Measurements from ENCODE around the gene C10orf95. TPM values are rescaled to one million over a fixed set of nuclear protein-coding genes. Genes with fewer than 3 reads are reported as not detected.

C10orf95 gene
- total and polyA plus RNA-seq, 2 experiments from 2014 or later, result 0.69 to 1.1 TPM

DNA sequence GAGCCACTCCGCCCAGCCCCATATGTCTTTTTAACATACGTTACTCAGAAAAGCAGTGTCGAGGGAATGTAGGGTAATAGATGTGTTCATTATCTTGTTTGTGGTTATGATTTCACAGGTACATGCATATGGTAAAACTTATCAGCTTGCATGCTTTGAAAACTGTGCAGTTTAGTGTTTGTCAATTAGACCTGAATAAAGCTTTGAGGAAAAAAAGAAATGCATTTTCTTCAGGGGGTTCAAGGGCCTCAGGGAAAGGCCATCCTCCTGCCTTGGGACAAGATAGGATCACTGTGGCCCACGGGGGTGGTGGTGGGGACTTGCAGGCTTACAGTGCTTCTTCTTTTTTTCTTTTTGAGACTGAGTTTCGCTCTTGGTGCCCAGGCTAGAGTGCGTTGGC lies 16.0 kb upstream of the C10orf95 start:
- Histone ChIP-seq H3K27me3 (ENCODE audit: insufficient read depth) (peaks cover 1% of the 10 kb centered on the region; the same call in 1 of the 2 replicates), H3K4me1 (ENCODE audit: insufficient read depth) (peaks cover 16% of the 10 kb centered on the region), H3F3A (replicated peaks; ENCODE audit: low read depth) (0 out of 2 replicates have a peak, but pooled peaks cover 8% of the 10 kb centered on the region), H3K4me3 (no peak overlapping the region), H4K20me1 (replicated peaks; ENCODE audit: insufficient read depth) (no peaks in the 10 kb centered on the region; the same call in 1 of the 2 replicates), H3K36me3 (ENCODE audit: insufficient read depth) (no peaks in the 10 kb centered on the region), H3K9me2 (ENCODE audit: insufficient read depth) (no peaks in the 10 kb centered on the region), H3K4me2 (no peak overlapping the region), H2AFZ (no peak overlapping the region), H3K79me2 (replicated peaks; ENCODE audit: insufficient read depth) (peaks cover 18% of the 10 kb centered on the region; the same call in 1 of the 2 replicates), H3K27ac (ENCODE audit: low read depth) (no peak overlapping the region)
- TF ChIP-seq, protein P1, sequence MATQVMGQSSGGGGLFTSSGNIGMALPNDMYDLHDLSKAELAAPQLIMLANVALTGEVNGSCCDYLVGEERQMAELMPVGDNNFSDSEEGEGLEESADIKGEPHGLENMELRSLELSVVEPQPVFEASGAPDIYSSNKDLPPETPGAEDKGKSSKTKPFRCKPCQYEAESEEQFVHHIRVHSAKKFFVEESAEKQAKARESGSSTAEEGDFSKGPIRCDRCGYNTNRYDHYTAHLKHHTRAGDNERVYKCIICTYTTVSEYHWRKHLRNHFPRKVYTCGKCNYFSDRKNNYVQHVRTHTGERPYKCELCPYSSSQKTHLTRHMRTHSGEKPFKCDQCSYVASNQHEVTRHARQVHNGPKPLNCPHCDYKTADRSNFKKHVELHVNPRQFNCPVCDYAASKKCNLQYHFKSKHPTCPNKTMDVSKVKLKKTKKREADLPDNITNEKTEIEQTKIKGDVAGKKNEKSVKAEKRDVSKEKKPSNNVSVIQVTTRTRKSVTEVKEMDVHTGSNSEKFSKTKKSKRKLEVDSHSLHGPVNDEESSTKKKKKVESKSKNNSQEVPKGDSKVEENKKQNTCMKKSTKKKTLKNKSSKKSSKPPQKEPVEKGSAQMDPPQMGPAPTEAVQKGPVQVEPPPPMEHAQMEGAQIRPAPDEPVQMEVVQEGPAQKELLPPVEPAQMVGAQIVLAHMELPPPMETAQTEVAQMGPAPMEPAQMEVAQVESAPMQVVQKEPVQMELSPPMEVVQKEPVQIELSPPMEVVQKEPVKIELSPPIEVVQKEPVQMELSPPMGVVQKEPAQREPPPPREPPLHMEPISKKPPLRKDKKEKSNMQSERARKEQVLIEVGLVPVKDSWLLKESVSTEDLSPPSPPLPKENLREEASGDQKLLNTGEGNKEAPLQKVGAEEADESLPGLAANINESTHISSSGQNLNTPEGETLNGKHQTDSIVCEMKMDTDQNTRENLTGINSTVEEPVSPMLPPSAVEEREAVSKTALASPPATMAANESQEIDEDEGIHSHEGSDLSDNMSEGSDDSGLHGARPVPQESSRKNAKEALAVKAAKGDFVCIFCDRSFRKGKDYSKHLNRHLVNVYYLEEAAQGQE (IDR thresholded peaks at IDR 0.05; ENCODE audit: unreplicated experiment), result no peak
- TF ChIP-seq CTCF (conservative IDR thresholded peaks at IDR 0.05; ENCODE audit: low read depth in 2 of 2), result no peak
- TF ChIP-seq ZNF331 (CRISPR knock-in tag; IDR thresholded peaks at IDR 0.05; ENCODE audit: low read depth), result no peak
- Mint-ChIP-seq H3K36me3 (ENCODE audit: low read depth) (peaks cover 9% of the 10 kb centered on the region), H3K4me3 (no peak overlapping the region), H3K27ac (no peak overlapping the region), H3K27me3 (ENCODE audit: insufficient read depth, low read depth, poor library complexity) (peaks cover 7% of the 10 kb centered on the region), H3K4me1 (peaks cover 16% of the 10 kb centered on the region), H3K9me3 (no peaks in the 10 kb centered on the region)
- no peak for DNase-seq (ENCODE audit: low spot score)
- ATAC-seq, result no peak

- Histone ChIP-seq H2AFZ (no peak overlapping the region), H3K4me2 (no peak overlapping the region), H4K20me1 (replicated peaks; ENCODE audit: insufficient read depth) (no peaks in the 10 kb centered on the region; the same call in 1 of the 2 replicates), H3K9me2 (ENCODE audit: insufficient read depth) (no peaks in the 10 kb centered on the region), H3K27me3 (ENCODE audit: insufficient read depth) (peaks cover 5% of the 10 kb centered on the region; the same call in 1 of the 2 replicates), H3K36me3 (ENCODE audit: insufficient read depth) (no peaks in the 10 kb centered on the region), H3K27ac (ENCODE audit: low read depth) (no peak overlapping the region), H3K79me2 (replicated peaks; ENCODE audit: insufficient read depth) (peaks cover 23% of the 10 kb centered on the region; the same call in 1 of the 2 replicates), H3K4me1 (ENCODE audit: insufficient read depth) (peaks cover 27% of the 10 kb centered on the region), H3K4me3 (no peak overlapping the region), H3F3A (replicated peaks; ENCODE audit: low read depth) (0 out of 2 replicates have a peak, but pooled peaks cover 12% of the 10 kb centered on the region)
- H3K27me3 Mint-ChIP-seq (ENCODE audit: insufficient read depth, low read depth, poor library complexity), result peaks cover 16% of the 10 kb centered on the region
- ATAC-seq (no peak), DNase-seq (ENCODE audit: low spot score) (no peak)
- no peak overlapping the region for H3K27ac Mint-ChIP-seq
- H3K4me3 Mint-ChIP-seq, result no peak overlapping the region
- H3K36me3 Mint-ChIP-seq (ENCODE audit: low read depth), result peaks cover 6% of the 10 kb centered on the region
- no peaks in the 10 kb centered on the region for H3K9me3 Mint-ChIP-seq
- peaks cover 28% of the 10 kb centered on the region for H3K4me1 Mint-ChIP-seq
- no peak for TF ChIP-seq POLR2AphosphoS5 (IDR thresholded peaks at IDR 0.05; ENCODE audit: low read depth)
- TF ChIP-seq, protein P1 (IDR thresholded peaks at IDR 0.05; ENCODE audit: unreplicated experiment), result no peak
- no peak for TF ChIP-seq JUNB (IDR thresholded peaks at IDR 0.05; ENCODE audit: unreplicated experiment)
- TF ChIP-seq EZH2phosphoT487 (IDR thresholded peaks at IDR 0.05; ENCODE audit: unreplicated experiment), result no peak
These were observed 14.1 kb upstream of the C10orf95 start for GRCh38 chr10:102465466-102465865.
